ENCODE data around the gene ZBTB32.

ZBTB32 gene

GRCh38 chr19:35695895-35696422 is 8.4 kb upstream of the ZBTB32 start:
- no peak for DNase-seq (ENCODE audit: low read depth in 3 of 3, low spot score in 1 of 3)

GRCh38 chr19:35696835-35697234 is 7.5 kb upstream of the ZBTB32 start:
- DNase-seq (ENCODE audit: low read depth in 3 of 3, low spot score in 1 of 3), result no peak

- DNase-seq (ENCODE audit: low read depth in 3 of 3, low spot score in 1 of 3), result peak; percentile 74 to 85 (median 84)
Observed at GRCh38 chr19:35702223-35703012, 1.9 kb upstream of the ZBTB32 start.

GRCh38 chr19:35703343-35703742 is 1.0 kb upstream of the ZBTB32 start:
- DNase-seq (ENCODE audit: low read depth in 3 of 3, low spot score in 1 of 3), result no peak

- DNase-seq (ENCODE audit: low read depth in 3 of 3, low spot score in 1 of 3), result no peak
Observed at GRCh38 chr19:35708391-35708790, 4.0 kb downstream of the ZBTB32 start.

- peak in 1 of 3 donors; percentile 32 for DNase-seq (ENCODE audit: low read depth in 3 of 3, low spot score in 1 of 3)
Observed at GRCh38 chr19:35710784-35711723, 6.7 kb downstream of the ZBTB32 start.

GRCh38 chr19:35712567-35713505 is 8.5 kb downstream of the ZBTB32 start:
- no peak for DNase-seq (ENCODE audit: low read depth in 3 of 3, low spot score in 1 of 3)

GRCh38 chr19:35713506-35713850 is 9.1 kb downstream of the ZBTB32 start:
- DNase-seq (ENCODE audit: low read depth in 3 of 3, low spot score in 1 of 3), result no peak

- DNase-seq (ENCODE audit: low read depth in 3 of 3, low spot score in 1 of 3), result no peak
Observed at GRCh38 chr19:35713904-35714495, 9.6 kb downstream of the ZBTB32 start.

GRCh38 chr19:35714601-35715354 is 10.4 kb downstream of the ZBTB32 start:
- no peak for DNase-seq (ENCODE audit: low read depth in 3 of 3, low spot score in 1 of 3)

GRCh38 chr19:35715355-35715809 is 11.0 kb downstream of the ZBTB32 start:
- DNase-seq (ENCODE audit: low read depth in 3 of 3, low spot score in 1 of 3), result no peak

- no peak for DNase-seq (ENCODE audit: low read depth in 3 of 3, low spot score in 1 of 3)
Observed at GRCh38 chr19:35715981-35716800, 11.8 kb downstream of the ZBTB32 start.

GRCh38 chr19:35716801-35717664 is 12.7 kb downstream of the ZBTB32 start:
- peak; percentile 89 to 93 (median 93) for DNase-seq (ENCODE audit: low read depth in 3 of 3, low spot score in 1 of 3)

GRCh38 chr19:35717665-35718344 is 13.4 kb downstream of the ZBTB32 start, which contains the start of gene KMT2B:
KMT2B (plus strand) TSS chr19:35718003; CDS start chr19:35718019, 16 bp downstream.
- DNase-seq (ENCODE audit: low read depth in 3 of 3, low spot score in 1 of 3), result no peak

GRCh38 chr19:35718345-35719041 is 14.1 kb downstream of the ZBTB32 start:
- peak in 1 of 3 donors; percentile 42 for DNase-seq (ENCODE audit: low read depth in 3 of 3, low spot score in 1 of 3)

GRCh38 chr19:35719402-35720162 is 15.2 kb downstream of the ZBTB32 start:
- DNase-seq (ENCODE audit: low read depth in 3 of 3, low spot score in 1 of 3), result no peak

Measured in stimulated activated CD4-positive, alpha-beta T cell treated with anti-CD3 and anti-CD28 coated beads, TNF-alpha, amount 100 ng/mL, for 1 hour (primary cell).